Lung (tissue), 12 donors: ENCODE data around the gene PHF14. TPM values are rescaled to one million over a fixed set of nuclear protein-coding genes. Genes with fewer than 3 reads are reported as not detected.

Experiments used
- ATAC-seq: fragments of 200-7000 bp; cut with Tn5 transposase; one replicate; pipeline ENCODE4 v1.9.1; 2020; ENCODE audit warnings: moderate number of reproducible peaks; ENCODE audit not compliant: insufficient read depth, low FRiP score
- DNase-seq, 3 donors: peaks; one replicate each; pipeline ENCODE4 v3.0.0-alpha.2; 2013 to 2017
- H3K27ac ChIP-seq, 2 donors: one replicate each; pipeline ENCODE4 v1.5.1; 2013; ENCODE audit warnings: mild to moderate bottlenecking in 2 of 2, moderate library complexity in 2 of 2, control low read depth in 1 of 2, inconsistent platforms in 1 of 2, low read depth in 1 of 2, low read length in 1 of 2
- H3K27me3 ChIP-seq, 3 donors: one replicate each; pipeline ENCODE4 v1.5.1; 2013; ENCODE audit warnings: low read length in 2 of 3; ENCODE audit not compliant: control insufficient read depth in 3 of 3, insufficient read depth in 3 of 3
- H3K36me3 ChIP-seq, 4 donors: one replicate each; pipeline ENCODE4 v1.5.1; 2013; ENCODE audit warnings: low read length in 4 of 4, mild to moderate bottlenecking in 1 of 4, moderate library complexity in 1 of 4; ENCODE audit not compliant: control insufficient read depth in 4 of 4, insufficient read depth in 4 of 4
- H3K4me1 ChIP-seq, 5 donors: one replicate each; pipeline ENCODE4 v1.5.1; 2013; ENCODE audit warnings: low read length in 5 of 5, mild to moderate bottlenecking in 2 of 5, moderate library complexity in 1 of 5; ENCODE audit not compliant: control insufficient read depth in 5 of 5, insufficient read depth in 5 of 5
- H3K4me3 ChIP-seq: one replicate; pipeline ENCODE4 v1.5.1; 2013; ENCODE audit warnings: mild to moderate bottlenecking, control low read depth, moderate library complexity
- H3K9ac ChIP-seq, 2 donors: one replicate each; pipeline ENCODE4 v1.5.1; 2013; ENCODE audit warnings: low read length in 2 of 2, control low read depth in 1 of 2; ENCODE audit not compliant: insufficient read depth in 1 of 2
- H3K9me3 ChIP-seq, 4 donors: one replicate each; pipeline ENCODE4 v1.5.1; 2013; ENCODE audit warnings: low read length in 3 of 4, mild to moderate bottlenecking in 1 of 4, moderate library complexity in 1 of 4; ENCODE audit not compliant: control insufficient read depth in 4 of 4, insufficient read depth in 3 of 4
- CTCF ChIP-seq: IDR thresholded peaks from 2 replicates; pipeline ENCODE4 v1.5.1; 2012; ENCODE audit warnings: mild to moderate bottlenecking; ENCODE audit errors: control extremely low read depth, extremely low read depth
- WGBS, 2 donors: extraction: QIAGEN DNeasy Blood & Tissue Kit; methylation state at CpG; one replicate each; pipeline ENCODE4 v1.1.7; 2013; 5-methylcytosine and 5-hydroxymethylcytosine counted together
- polyA plus RNA-seq, 2 donors: library from polyadenylated mRNA; stranded (reverse); fragments of 200-250 nt; gene quantifications; one replicate each; pipeline ENCODE4 v1.2.1, GENCODE V29; 2013
- total RNA-seq, 2 donors: library from RNA; depleted of rRNA in 1 of 2; stranded (reverse); fragments of >200 nt in 1 of 2; gene quantifications; one replicate each; pipeline ENCODE4 v1.2.1, GENCODE V29; 2014 to 2021
- donor health status: control.
- donor health status: control.
- donor health status: Bipolar disorder and iron deficiency.
- donor health status: healthy.
- donor health status: DM: yes; HTN: yes; CAD: no.

The PHF14 gene
- total and polyA plus RNA-seq, 4 donors, result 12.9 to 89.5 (median 24.7) TPM

GRCh38 chr7:11153694-11154093 is 180.0 kb downstream of the PHF14 start:
- Histone ChIP-seq H3K27ac (no peak overlapping the region), H3K27me3 (no peaks in the 10 kb centered on the region), H3K4me1 (no peaks in the 10 kb centered on the region), H3K9me3 (no peaks in the 10 kb centered on the region), H3K9ac (no peak overlapping the region), H3K4me3 (no peak overlapping the region), H3K36me3 (peaks cover 0 to 2% (median under 1%) of the 10 kb centered on the region in 4 donors)
- TF ChIP-seq CTCF, result no peak
- DNase-seq (no peak), ATAC-seq (no peak)
- 95 to 99% methylated on average over 4 of the region's 4 CpGs for WGBS, 2 donors

DNA sequence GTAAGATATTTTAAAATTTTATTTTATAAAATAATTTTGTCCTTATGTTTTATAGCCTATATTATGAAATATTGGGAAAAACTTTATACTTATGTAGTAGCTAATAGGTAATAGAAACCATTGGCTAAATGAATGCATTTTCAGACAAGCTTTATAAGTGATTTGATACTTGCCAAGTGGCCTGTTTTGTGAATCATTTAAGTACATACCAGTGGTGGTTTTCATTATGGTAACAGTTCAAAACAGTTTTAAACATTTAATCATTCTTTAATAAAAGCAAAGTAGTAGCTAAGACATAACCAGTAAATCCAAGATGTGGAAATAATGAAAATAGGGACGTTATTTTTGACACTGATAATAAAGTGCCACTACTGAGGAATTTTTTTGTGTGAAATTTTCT is 182.2 kb downstream of the PHF14 start:
- Histone ChIP-seq H3K4me3 (no peak overlapping the region), H3K36me3 (peaks cover 0 to 9% (median 2%) of the 10 kb centered on the region in 4 donors), H3K27me3 (no peaks in the 10 kb centered on the region), H3K9ac (no peak overlapping the region), H3K9me3 (no peaks in the 10 kb centered on the region), H3K4me1 (no peaks in the 10 kb centered on the region), H3K27ac (no peak overlapping the region)
- TF ChIP-seq CTCF, result no peak
- no peak for DNase-seq
- 84 to 86% methylated on average over 1 of the region's 1 CpG for WGBS, 2 donors
- ATAC-seq, result no peak

DNA sequence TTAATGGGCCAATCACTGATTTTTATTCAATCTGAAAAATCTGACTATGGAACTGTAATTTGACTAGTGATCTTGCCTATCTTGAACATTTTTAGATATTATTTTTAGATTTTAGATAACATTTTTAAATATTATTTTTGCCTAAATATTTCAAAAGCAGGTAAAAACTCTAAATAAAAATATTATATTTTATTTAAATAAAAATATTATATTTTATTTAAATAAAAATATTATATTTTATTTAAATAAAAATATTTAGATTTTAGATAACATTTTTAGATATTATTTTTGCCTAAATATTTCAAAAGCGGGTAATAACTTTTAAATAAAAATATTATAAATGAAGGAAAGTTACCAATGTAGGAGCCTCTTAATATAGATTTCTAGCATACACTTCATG is 187.8 kb downstream of the PHF14 start:
- no peak overlapping the region for H3K27ac ChIP-seq
- no peak for TF ChIP-seq CTCF
- 95 to 97% methylated on average over 1 of the region's 1 CpG for WGBS, 2 donors
- DNase-seq (no peak), ATAC-seq (no peak)
- no peak overlapping the region for H3K4me3 ChIP-seq
- H3K9me3 ChIP-seq, result no peaks in the 10 kb centered on the region
- peaks cover 0 to 11% (median 1%) of the 10 kb centered on the region in 4 donors for H3K36me3 ChIP-seq
- H3K4me1 ChIP-seq, result no peaks in the 10 kb centered on the region
- H3K27me3 ChIP-seq, result no peaks in the 10 kb centered on the region
- no peak overlapping the region for H3K9ac ChIP-seq

DNA sequence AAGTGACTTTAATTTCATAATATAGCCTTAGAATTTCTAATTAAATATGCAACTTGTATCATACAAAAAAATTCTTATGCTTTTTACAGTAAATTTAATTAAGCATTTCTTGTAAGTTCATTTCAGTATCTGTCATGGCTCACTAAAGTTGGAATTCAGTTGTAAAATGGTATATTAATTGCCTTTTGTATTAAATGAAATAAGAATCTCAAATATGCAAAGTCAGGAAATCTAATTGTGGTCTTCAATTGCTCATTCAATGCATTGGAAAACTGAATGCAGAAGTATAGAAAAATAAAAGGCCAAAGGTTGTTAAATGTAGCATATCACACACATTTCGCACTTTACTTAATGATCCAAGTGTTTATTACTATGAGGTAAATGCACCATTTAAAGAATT is 189.5 kb downstream of the PHF14 start:
- DNase-seq (no peak), ATAC-seq (no peak)
- H3K4me3 ChIP-seq, result no peak overlapping the region
- no peaks in the 10 kb centered on the region for H3K4me1 ChIP-seq
- H3K9ac ChIP-seq, result no peak overlapping the region
- no peaks in the 10 kb centered on the region for H3K9me3 ChIP-seq
- H3K36me3 ChIP-seq, result peaks cover 0 to 11% (median 1%) of the 10 kb centered on the region in 4 donors
- TF ChIP-seq CTCF, result no peak
- no peaks in the 10 kb centered on the region for H3K27me3 ChIP-seq
- H3K27ac ChIP-seq, result no peak overlapping the region
- 98 to 100% methylated on average over 1 of the region's 1 CpG for WGBS, 2 donors
